Upper lobe of left lung (tissue), 6 donors: Measurements from ENCODE around the gene UNC80. TPM values are rescaled to one million over a fixed set of nuclear protein-coding genes. Genes with fewer than 3 reads are reported as not detected.

Experiments
- ATAC-seq, 2 donors: fragments of 200-7000 bp; cut with Tn5 transposase; one replicate each; pipeline ENCODE4 v1.9.1; 2022; ENCODE audit warnings: mild to moderate bottlenecking in 2 of 2, moderate library complexity in 2 of 2; ENCODE audit not compliant: low FRiP score in 2 of 2
- DNase-seq, 2 donors: peaks; one replicate each; pipeline ENCODE4 v3.0.0-alpha.2; 2019 to 2020
- H3K27ac ChIP-seq, 4 donors: fragments of 200-600 bp; sonication (generic); one replicate each; pipeline ENCODE4 v1.5.1; 2016 to 2019
- H3K27me3 ChIP-seq, 4 donors: fragments of 200-600 bp; sonication (generic); one replicate each; pipeline ENCODE4 v1.5.1; 2017 to 2019
- H3K36me3 ChIP-seq, 4 donors: fragments of 200-600 bp; sonication (generic); one replicate each; pipeline ENCODE4 v1.5.1; 2016 to 2019
- H3K4me1 ChIP-seq, 4 donors: fragments of 200-600 bp; sonication (generic); one replicate each; pipeline ENCODE4 v1.5.1; 2018 to 2019
- H3K4me3 ChIP-seq, 4 donors: fragments of 200-600 bp; sonication (generic); one replicate each; pipeline ENCODE4 v1.5.1; 2017 to 2019; ENCODE audit warnings: mild to moderate bottlenecking in 2 of 4, moderate library complexity in 1 of 4
- H3K9me3 ChIP-seq, 4 donors: fragments of 200-600 bp; sonication (generic); one replicate each; pipeline ENCODE4 v1.5.1; 2018 to 2019
- EP300 ChIP-seq, 4 donors: sonication (generic); formaldehyde crosslinking; IDR thresholded peaks; one replicate each; pipeline ENCODE4 v1.5.1; 2017; ENCODE audit warnings: antibody characterized with exemption in 4 of 4, control low read depth in 2 of 4
- POLR2A ChIP-seq, 4 donors: fragments of 450-650 bp; IDR thresholded peaks; one replicate each; pipeline ENCODE4 v1.5.1; 2016 to 2017; ENCODE audit warnings: antibody characterized with exemption in 4 of 4, mild to moderate bottlenecking in 2 of 4
- POLR2AphosphoS5 ChIP-seq, 2 donors: sonication (generic); formaldehyde crosslinking; IDR thresholded peaks; one replicate each; pipeline ENCODE4 v1.5.1; 2017; ENCODE audit warnings: antibody characterized with exemption in 2 of 2
- WGBS, 2 donors: methylation state at CpG; one replicate each; pipeline ENCODE4 v1.1.5; 2017 to 2018; 5-methylcytosine and 5-hydroxymethylcytosine counted together
- total RNA-seq, 6 donors: library from RNA; depleted of rRNA in 4 of 6; stranded (reverse); fragments of >200 nt in 4 of 6; gene quantifications; one replicate each; pipeline versions ENCODE4 v1.1.0 to v1.2.1, GENCODE V29; 2016 to 2021
- TF ChIP-seq, protein P1 (sequence below), 6 experiments: fragments of 450-650 bp in 4 of 6; fragments of 200-600 bp in 2 of 6; sonication (generic) in 2 of 6; IDR thresholded peaks; one replicate each; pipeline ENCODE4 v1.5.1; 2016 to 2019; ENCODE audit warnings: antibody characterized with exemption in 6 of 6
- donor health status: DM: no; HTN: no; CAD: no; lungs with moderate emphysema.
- donor health status: DM: no; HTN: yes; CAD: no; lungs with severe emphysema.

UNC80 gene
- total RNA-seq, 6 donors from 2014 or later = under 0.01 to 0.39 (median 0.13) TPM; not detected in 1

DNA sequence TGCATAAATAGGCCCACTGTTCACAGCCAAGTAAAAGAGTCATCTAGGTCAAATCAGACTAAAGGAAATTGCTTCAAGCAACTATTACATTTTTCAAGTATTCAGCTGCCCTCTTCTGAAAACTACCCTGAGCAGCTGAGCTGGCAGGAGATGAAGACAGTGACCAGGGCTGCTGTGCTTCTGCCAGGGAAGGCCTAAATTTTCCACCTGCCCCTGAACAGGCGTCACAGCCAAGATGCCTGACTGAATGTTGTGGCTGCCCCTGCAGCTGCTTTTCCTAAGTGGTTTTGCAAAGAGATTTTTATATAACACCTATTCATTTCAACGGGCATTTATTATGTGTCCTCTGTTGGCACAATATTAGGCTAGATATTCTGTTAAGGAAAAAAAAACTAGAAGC, 134.1 kb downstream of the UNC80 start:
- WGBS, 2 donors = 83 to 91% methylated on average over 2 of the region's 2 CpGs
- no peaks in the 10 kb centered on the region for H3K4me1 ChIP-seq
- H3K27ac ChIP-seq = no peak overlapping the region
- no peaks in the 10 kb centered on the region for H3K27me3 ChIP-seq
- DNase-seq (no peak), ATAC-seq (no peak)
- H3K36me3 ChIP-seq = no peaks in the 10 kb centered on the region
- TF ChIP-seq EP300 (IDR thresholded peaks at IDR 0.05) (no peak), POLR2AphosphoS5 (IDR thresholded peaks at IDR 0.05) (no peak), POLR2A (IDR thresholded peaks at IDR 0.05) (no peak)
- TF ChIP-seq, protein P1, sequence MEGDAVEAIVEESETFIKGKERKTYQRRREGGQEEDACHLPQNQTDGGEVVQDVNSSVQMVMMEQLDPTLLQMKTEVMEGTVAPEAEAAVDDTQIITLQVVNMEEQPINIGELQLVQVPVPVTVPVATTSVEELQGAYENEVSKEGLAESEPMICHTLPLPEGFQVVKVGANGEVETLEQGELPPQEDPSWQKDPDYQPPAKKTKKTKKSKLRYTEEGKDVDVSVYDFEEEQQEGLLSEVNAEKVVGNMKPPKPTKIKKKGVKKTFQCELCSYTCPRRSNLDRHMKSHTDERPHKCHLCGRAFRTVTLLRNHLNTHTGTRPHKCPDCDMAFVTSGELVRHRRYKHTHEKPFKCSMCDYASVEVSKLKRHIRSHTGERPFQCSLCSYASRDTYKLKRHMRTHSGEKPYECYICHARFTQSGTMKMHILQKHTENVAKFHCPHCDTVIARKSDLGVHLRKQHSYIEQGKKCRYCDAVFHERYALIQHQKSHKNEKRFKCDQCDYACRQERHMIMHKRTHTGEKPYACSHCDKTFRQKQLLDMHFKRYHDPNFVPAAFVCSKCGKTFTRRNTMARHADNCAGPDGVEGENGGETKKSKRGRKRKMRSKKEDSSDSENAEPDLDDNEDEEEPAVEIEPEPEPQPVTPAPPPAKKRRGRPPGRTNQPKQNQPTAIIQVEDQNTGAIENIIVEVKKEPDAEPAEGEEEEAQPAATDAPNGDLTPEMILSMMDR (IDR thresholded peaks at IDR 0.05) = no peak
- H3K4me3 ChIP-seq = no peak overlapping the region
- no peaks in the 10 kb centered on the region for H3K9me3 ChIP-seq

DNA sequence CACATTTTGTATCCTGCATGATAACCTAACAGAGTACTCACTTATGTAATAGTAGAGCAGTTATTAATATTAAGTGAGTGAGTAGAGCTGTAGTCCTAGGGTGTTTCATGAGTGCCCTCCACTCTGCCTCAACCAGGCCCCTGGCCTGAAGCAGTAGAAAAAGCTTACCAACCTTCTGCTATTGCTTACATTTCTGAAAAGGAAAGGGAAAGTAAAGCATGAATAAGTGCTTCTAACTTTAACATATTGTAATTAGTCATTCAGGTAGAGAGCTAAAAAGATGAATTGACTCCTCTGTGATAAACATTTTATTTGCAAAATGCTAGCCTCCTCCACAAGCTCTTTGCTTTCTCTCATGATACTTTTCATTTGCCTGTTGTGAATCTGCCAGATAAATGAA, 136.1 kb downstream of the UNC80 start:
- no peak for ATAC-seq
- H3K4me1 ChIP-seq = no peaks in the 10 kb centered on the region
- H3K27ac ChIP-seq = no peak overlapping the region
- H3K36me3 ChIP-seq = no peaks in the 10 kb centered on the region
- TF ChIP-seq POLR2A (IDR thresholded peaks at IDR 0.05) (no peak), EP300 (IDR thresholded peaks at IDR 0.05) (no peak), POLR2AphosphoS5 (IDR thresholded peaks at IDR 0.05) (no peak)
- TF ChIP-seq, protein P1 (IDR thresholded peaks at IDR 0.05) = no peak
- no peaks in the 10 kb centered on the region for H3K9me3 ChIP-seq
- no peak for DNase-seq
- no peak overlapping the region for H3K4me3 ChIP-seq
- H3K27me3 ChIP-seq = no peaks in the 10 kb centered on the region

DNA sequence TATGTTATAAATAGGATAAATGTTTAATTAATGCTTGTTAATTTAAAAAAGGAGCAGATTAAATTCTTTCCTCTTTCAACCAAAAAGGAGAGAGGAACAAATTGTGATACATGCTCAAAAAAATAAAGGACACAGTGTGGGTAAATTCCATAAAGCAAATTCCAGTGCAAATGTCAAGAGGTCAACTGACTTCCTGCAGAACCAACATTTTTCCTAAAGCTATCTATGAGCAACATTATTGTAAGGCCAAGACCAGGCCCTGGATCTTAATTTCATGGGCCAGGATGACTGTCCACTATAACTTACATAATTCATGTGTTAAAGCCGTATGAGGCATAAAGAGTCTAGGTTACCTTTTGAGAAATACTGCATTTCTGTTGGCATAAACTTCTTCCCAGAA, 136.9 kb downstream of the UNC80 start:
- TF ChIP-seq, protein P1 (IDR thresholded peaks at IDR 0.05) = no peak
- Histone ChIP-seq H3K9me3 (no peaks in the 10 kb centered on the region), H3K36me3 (no peaks in the 10 kb centered on the region), H3K27me3 (no peaks in the 10 kb centered on the region), H3K4me1 (no peaks in the 10 kb centered on the region), H3K4me3 (no peak overlapping the region), H3K27ac (no peak overlapping the region)
- no peak for DNase-seq
- no peak for ATAC-seq
- WGBS, 2 donors = 86 to 87% methylated on average over 1 of the region's 1 CpG

DNA sequence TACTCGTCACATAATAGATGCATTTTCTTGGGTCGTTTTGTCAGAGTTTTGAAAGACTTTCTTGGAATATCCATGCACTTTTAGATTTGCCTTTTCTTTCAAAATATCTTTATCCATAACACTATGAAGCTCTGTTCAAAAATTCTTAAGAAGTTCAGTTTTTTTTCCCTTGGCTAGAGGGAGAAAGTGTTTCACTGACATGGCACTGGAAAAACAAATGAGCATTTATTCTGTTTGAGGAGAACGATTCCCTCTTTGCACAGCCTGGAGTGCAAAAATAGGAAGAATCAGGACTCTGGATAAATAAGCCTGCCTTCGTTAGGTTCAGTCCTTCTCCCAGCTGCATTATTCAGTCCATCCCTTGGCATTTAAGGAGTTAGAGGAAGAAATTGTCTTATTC, 139.9 kb downstream of the UNC80 start:
- DNase-seq = no peak
- no peak for TF ChIP-seq POLR2AphosphoS5 (IDR thresholded peaks at IDR 0.05)
- no peaks in the 10 kb centered on the region for H3K4me1 ChIP-seq
- no peak overlapping the region for H3K4me3 ChIP-seq
- H3K36me3 ChIP-seq = no peaks in the 10 kb centered on the region
- 70 to 72% methylated on average over 4 of the region's 4 CpGs for WGBS, 2 donors
- no peaks in the 10 kb centered on the region for H3K27me3 ChIP-seq
- no peaks in the 10 kb centered on the region for H3K9me3 ChIP-seq
- H3K27ac ChIP-seq = no peak overlapping the region
- no peak for ATAC-seq

DNA sequence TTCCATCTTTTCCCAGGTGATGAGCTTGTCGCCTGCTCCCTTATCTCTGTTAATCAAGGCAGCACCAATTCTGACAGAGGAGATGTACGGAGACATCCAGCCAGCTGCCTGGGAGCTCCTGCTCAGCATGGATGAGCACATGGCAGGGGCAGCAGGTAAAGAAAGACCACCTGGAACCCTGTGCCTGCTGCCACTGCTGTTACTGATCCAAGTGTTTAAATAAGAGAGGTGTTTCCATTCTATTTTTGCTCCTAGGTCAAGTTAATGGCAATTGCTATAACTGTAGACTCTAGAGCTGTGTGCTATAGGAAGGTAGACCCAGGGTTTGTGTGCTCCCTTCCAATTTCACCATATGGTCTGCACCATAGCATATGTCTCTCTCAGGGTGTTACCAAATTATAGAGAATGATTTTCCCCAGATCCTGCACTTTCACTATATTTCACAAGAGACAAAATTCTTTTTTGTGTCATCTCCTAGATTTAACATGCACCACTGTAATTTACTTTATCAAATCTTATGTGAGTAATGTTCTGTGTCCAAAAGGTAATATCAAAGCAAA, 142.2 kb downstream of the UNC80 start:
- no peaks in the 10 kb centered on the region for H3K27me3 ChIP-seq
- H3K4me3 ChIP-seq = no peak overlapping the region
- H3K36me3 ChIP-seq = no peaks in the 10 kb centered on the region
- no peaks in the 10 kb centered on the region for H3K4me1 ChIP-seq
- H3K27ac ChIP-seq = no peak overlapping the region
- DNase-seq (no peak), ATAC-seq (no peak)
- H3K9me3 ChIP-seq = no peaks in the 10 kb centered on the region
- TF ChIP-seq POLR2A (IDR thresholded peaks at IDR 0.05) = no peak
- TF ChIP-seq, protein P1 (IDR thresholded peaks at IDR 0.05) = no peak
- no peak for TF ChIP-seq EP300 (IDR thresholded peaks at IDR 0.05)
- no peak for TF ChIP-seq POLR2AphosphoS5 (IDR thresholded peaks at IDR 0.05)
- WGBS, 2 donors = 84% methylated on average over 2 of the region's 2 CpGs
